Esophagus muscularis mucosa (tissue), 4 donors: ENCODE results near the gene TIMP4.

Source experiments
- EP300 ChIP-seq: sonication (generic); formaldehyde crosslinking; IDR thresholded peaks from one replicate; pipeline ENCODE4 v1.6.1; 2017; ENCODE audit warnings: antibody characterized with exemption
- POLR2A ChIP-seq: fragments of 450-650 bp; IDR thresholded peaks from one replicate; pipeline ENCODE4 v1.6.1; 2017; ENCODE audit warnings: antibody characterized with exemption, moderate library complexity, mild to moderate bottlenecking, low read depth
- TF ChIP-seq, protein P1 (sequence below), 3 experiments: fragments of 200-600 bp in 2 of 3; fragments of 450-650 bp in 1 of 3; sonication (generic) in 2 of 3; IDR thresholded peaks; one replicate each; pipeline ENCODE4 v1.5.1; 2017 to 2019; ENCODE audit warnings: antibody characterized with exemption in 3 of 3, mild to moderate bottlenecking in 2 of 3, moderate library complexity in 1 of 3

GRCh38 chr3:12188681-12189287 is 30.1 kb upstream of the TIMP4 start:
- TF ChIP-seq, protein P1, sequence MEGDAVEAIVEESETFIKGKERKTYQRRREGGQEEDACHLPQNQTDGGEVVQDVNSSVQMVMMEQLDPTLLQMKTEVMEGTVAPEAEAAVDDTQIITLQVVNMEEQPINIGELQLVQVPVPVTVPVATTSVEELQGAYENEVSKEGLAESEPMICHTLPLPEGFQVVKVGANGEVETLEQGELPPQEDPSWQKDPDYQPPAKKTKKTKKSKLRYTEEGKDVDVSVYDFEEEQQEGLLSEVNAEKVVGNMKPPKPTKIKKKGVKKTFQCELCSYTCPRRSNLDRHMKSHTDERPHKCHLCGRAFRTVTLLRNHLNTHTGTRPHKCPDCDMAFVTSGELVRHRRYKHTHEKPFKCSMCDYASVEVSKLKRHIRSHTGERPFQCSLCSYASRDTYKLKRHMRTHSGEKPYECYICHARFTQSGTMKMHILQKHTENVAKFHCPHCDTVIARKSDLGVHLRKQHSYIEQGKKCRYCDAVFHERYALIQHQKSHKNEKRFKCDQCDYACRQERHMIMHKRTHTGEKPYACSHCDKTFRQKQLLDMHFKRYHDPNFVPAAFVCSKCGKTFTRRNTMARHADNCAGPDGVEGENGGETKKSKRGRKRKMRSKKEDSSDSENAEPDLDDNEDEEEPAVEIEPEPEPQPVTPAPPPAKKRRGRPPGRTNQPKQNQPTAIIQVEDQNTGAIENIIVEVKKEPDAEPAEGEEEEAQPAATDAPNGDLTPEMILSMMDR (IDR thresholded peaks at IDR 0.05) = no peak
- no peak for TF ChIP-seq EP300
- TF ChIP-seq POLR2A = no peak
